GM21529 (cell line): ENCODE results near the gene CAPN9.

ENCODE experiments used
- ATAC-seq: cut with Tn5 transposase; IDR thresholded peaks from one replicate; pipeline ENCODE4 v1.9.1; 2021; ENCODE audit not compliant: unreplicated experiment

Gene CAPN9

DNA sequence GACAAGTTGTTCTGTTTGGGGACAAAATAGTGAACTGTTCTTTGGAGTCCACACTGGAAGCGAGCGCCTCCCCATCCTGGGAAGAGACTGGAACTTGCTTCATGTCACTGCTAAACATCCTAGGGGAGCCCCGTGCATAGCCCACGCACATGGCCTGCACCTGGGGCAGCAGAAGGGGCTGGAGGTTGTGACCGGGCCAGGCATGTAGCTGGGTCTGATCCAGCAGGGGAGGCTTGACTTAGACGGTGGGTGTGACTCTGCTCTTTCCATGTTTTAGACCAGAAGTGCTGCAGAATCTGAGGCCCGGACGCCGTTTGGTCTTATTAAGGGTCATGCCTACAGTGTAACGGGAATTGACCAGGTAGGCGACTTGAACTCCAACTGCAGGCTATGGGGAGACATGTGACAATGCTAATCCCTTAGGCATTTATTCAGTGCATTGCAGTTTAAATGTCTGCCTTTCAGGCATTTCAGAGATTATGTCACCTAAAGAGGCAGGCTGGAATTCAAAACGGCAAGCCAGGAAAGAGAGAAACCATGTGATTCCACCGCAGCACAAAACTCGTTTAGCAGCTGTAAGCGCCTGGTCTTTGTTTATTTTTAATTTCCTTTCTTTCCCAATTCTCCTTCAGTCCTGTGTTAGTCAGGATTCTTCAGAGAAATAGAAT lies 21.8 kb downstream of the CAPN9 start:
- ATAC-seq: no peak

DNA sequence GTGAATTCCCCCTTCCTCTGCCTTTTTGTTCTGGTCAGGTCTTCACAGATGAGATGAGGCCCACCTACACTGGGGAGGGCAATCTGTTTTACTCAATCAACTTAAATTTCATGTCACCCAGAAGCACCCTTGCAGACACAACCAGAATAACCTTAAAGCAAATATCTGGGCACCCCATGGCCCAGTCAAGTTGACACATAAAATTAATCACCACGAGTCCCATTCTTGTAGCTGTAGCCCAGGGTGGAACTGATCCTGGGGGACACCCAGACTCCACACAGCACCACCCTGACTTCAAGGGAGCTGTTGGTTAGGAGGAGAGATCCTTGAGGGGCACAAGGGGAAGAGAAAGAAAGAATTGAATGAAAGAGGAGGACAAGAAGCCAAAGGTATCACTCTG lies 23.1 kb downstream of the CAPN9 start:
- no peak for ATAC-seq

DNA sequence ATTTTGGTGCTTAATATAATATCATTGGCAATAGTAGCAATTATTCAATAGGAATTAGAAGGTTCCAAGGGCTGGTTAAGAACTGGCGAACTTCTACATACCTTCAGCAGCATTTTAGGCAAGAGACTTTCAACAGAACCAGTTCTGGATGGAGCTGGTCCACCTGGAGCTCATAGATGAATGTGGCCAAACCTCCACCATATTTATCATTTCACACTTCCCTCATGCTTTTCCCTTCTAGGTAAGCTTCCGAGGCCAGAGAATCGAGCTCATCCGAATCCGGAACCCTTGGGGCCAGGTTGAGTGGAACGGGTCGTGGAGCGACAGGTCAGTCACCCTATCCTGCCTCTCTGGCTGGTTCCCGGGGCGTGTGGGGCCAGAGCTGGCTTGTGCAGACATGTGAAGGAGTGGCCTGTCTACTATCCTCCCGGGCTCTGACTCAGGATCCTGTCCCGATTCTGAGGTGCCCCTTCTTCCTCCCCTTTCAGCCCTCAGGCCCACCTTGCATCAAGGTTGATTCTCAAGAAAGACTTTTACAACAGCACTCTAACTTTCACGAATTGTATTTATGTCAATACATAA lies 24.7 kb downstream of the CAPN9 start:
- no peak for ATAC-seq

DNA sequence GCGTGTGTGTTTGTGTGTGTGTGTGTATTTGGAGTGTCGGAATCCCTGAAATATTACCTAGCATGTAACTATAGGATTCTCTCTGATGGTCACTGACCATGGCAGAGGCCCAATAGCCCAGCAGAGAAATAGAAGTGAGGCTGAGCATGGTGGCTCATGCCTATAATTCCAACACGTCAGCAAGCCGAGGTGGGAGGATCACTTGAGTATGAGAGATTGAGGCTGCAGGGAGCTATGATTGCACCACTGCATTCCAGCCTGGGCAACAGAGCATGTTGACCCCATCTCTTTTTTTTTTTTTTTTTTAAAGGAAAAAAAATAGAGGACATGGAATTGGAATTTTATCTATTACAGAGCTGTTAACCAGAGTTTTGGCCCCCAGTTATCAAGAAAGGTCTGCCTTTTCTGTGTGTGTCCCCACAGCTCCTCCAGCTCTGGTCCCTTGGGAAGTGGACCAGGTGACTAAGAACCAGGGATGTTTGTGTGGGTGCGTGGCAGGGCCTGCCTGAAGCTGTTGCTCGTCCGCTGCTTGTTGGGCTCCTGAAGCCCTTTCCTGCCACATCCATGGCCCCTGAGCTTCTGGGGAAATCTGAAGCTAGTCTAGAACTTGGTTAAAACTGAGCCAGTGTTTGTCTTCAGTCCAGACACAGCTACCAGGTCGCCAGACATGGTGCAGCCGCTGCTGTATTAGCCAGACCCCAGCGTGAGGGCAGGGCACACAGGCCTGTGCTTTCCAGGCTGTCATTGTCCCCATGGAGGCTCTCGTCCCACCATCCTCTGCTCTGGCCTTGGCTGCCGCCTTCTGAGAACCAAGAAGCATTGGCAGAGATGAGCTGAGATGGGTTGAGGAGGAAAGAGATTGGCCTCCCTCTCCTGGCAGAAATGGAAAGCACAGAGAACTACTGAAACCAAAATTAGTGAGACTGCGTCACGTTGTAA lies 25.5 kb downstream of the CAPN9 start:
- ATAC-seq: no peak

DNA sequence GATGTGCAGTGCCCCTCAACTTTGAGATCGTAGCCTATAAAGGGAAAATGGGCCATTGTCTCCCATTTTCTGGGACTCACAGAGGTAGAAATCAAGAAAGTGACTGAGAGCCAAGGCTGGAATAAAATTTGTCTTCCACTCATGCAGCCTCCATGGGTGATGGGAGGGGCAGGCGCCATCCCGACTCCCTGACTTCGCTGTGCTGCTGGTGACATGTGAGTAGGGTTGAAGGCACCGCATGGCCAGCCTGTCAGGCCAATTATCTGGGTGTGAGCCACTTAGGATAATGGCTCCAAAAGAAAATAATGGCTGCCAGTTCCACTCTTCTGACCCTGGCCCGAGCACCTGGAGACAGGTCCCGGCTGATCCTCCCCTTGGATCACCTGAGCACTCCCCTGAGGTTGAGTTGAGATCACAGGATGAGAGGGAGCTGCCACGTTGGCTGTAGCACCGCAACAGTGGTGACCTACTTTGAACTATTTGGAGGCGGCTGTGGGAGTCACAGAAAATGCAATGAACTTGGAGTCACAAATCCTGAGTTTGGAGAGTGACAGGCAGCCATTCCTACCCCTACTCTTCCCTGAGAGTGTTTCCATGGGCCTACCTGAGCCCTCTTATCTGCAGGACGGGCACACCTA lies 26.3 kb downstream of the CAPN9 start:
- ATAC-seq: no peak

DNA sequence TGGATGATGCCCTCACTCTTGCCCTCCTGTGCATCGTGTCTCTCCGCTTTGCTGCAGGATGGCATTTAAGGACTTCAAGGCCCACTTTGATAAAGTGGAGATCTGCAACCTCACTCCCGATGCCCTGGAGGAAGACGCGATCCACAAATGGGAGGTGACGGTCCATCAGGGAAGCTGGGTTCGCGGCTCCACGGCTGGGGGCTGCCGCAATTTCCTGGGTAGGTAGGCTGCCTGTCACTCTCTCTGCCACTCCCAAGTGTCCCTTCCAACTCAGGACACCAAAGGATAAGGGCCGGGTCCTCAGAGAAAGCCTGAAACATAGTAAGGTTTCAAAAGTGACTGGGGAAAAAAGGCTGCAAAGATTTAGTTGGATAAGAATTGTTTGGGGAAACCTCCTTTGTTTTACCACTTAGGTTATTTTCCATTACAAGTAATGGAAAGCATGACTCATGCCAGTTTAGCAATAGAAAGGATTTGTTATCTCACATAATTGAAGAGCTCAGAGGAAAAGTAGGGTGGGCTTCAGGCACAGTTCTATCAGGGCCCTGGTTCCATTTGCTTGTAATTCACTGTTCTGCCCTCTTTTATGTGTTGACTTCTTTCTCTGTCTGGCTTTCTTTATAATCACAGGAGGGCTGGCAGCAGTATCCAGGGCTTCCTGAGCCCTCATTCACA lies 31.9 kb downstream of the CAPN9 start:
- ATAC-seq: no peak

DNA sequence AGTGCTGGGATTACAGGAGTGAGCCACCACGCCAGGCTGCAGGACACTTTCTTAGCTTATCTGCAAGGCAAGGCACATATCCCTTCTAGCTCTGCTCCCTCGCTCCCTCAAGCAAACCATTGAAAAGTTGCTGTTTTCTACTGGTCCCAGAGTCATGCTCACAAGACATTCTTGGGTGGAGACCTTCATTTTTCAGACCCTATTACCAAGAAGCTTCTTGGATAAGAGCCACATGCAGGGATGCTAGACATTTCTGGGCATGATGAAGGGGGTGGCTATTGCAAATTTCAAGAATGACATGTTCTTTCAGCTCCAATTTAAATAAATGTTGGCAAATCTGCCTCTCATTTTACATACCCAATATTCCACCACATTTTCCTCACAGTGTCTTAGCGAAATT lies 33.9 kb downstream of the CAPN9 start:
- ATAC-seq: no peak

DNA sequence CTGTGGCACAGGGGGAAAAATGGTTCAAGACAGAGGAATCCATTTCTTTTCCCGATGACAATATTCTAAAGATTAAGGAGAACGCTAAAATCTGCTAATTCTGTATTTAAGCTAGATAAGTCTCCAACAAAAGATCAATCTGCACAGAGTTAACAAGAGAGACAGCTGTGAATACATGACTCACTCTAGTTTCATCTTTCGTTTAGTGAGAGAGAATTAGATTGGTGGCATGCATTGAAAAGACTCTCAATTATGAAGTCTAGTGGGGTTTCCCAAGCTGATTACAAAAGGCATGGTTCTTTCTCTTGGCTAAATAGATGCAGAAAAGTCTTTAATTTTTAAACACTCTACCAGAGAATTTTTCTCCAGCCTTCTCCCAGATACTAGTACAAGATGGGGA lies 34.4 kb downstream of the CAPN9 start:
- peak; percentile 65 for ATAC-seq

DNA sequence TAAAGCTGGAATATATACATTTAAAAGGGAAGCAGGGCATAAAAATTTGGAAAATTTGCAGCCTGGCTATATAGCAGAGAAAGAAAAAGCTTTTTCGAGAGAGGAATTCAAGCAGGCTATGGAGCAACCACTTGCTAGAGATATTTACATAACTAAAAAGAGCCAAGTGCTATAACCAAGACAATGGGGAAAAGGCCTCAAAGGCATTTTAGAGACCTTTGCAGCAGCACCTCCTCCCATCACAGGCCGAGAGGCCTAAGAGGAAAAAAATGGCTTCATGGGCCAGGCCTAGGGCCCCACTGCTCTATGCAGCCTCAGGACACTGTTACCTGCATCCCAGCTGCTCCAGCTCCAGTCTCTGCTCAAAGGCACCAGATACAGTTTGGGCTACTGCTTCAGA lies 37.0 kb downstream of the CAPN9 start:
- ATAC-seq: no peak

DNA sequence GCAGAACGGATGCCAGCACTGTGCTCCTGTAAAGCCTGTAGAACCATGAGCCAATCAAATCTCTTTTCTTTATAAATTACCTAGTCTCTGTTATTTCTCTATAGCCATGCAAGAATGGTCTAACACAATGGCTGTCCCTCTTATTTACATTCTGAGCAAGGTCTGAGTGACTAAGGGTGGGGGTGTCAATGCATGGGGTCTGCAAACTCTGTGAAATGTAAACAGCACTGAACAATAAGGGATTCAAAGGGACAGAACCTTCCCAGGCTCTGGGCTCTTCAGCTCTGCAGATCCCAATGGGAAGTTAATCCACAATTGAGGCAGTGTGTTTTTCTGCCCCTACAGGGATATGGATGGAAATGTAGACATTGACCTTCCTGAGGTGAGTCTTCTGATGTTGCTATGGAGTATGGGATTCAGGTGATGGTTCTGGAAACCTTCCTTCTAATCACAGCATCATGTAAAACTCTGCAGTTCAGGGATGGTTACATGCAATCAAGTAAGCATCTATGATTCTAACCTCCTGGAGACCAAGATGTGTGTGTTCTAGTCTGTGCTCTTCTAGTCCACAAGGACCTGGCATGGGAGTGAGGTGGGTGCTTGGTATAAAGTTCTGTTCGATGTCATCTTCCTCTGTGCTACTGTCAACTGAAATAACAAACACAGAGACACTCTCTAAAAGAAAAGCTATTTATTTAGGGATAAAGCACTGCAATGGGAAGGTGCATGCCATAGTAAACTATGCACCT lies 38.6 kb downstream of the CAPN9 start:
- no peak for ATAC-seq

DNA sequence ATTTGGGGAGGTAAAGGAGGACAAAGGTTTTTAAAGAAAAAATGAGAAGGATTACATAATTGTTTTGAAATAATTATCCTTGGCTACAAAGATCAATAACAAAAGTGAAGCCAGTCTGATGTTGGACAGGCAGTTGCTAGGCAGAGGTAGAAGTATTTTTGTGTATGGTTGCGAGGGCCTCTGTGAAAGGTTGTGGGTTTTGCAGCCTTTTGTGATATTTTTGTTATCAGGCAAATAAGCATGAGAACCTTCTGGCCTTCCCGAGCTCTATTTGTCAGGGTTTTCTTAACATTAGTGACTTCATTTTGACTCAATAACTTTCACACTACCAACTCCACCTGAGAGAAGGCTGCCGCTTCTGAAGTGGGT lies 39.2 kb downstream of the CAPN9 start:
- no peak for ATAC-seq

DNA sequence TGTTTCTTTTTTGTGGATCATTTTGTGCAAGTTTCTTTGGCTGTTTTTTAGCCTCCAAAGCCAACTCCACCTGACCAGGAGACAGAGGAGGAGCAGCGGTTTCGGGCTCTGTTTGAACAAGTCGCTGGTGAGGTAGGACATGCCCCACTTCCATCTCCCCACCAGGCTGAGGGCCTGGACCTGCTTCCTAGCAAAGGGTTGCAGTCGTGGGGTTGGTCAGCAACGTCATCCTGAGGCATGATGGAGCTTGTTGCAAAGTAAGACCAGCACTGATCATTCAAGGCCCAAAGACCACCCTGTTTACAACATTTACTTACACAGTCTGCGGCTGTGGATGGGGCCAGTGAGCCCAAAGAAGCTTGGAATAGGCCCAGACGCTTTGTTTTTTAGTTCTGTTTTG lies 40.3 kb downstream of the CAPN9 start:
- no peak for ATAC-seq

DNA sequence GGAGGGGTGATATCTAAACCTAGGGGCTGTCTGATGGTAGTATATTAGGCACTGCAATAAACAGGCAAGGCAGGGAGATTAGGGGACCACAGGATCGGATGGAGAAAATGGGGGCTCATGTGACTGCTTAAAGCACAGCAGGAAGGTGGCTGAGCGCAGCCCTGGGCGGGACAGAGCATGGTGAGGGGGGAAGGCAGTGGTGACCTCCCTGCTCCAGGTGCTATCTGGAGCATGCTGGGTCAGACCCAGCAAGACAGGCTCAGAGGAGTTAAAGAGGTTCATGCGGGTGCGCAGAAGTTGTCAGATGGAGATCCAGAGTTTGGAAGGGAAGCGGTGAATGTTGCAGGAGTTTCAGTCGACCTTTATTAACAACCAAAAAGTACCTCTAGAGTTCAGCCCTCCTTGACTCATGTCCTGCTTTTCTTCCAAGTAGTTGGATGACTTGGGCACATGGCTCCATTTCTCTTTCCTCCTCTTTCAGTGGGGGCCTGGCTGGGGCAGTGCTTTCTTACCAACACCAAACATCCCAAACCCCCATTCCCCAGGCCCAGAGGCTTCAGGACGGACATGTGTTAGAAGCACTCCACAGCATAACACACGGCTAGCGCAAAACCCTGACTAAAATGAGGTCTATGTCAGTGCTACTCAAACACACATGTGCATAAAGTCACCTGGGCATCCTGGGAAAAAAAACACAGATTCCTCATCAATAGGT lies 41.5 kb downstream of the CAPN9 start:
- ATAC-seq: no peak

DNA sequence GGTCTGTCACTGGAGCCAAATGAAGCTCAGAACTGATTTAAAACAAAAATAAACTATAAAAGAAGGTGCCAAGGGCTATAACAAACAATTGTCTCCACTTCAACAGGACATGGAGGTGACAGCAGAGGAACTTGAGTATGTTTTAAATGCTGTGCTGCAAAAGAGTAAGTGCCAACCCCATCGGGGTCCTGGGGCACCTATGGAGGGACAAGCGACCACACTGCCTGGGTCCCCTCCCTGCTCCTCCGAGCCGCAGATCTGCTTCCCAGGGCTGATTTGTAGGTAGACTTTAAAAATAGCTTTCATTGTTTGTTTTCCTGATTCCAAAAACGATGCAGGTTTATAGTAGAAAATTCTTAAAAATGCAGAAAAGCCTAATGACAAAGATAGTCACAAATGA lies 42.8 kb downstream of the CAPN9 start:
- ATAC-seq: no peak

DNA sequence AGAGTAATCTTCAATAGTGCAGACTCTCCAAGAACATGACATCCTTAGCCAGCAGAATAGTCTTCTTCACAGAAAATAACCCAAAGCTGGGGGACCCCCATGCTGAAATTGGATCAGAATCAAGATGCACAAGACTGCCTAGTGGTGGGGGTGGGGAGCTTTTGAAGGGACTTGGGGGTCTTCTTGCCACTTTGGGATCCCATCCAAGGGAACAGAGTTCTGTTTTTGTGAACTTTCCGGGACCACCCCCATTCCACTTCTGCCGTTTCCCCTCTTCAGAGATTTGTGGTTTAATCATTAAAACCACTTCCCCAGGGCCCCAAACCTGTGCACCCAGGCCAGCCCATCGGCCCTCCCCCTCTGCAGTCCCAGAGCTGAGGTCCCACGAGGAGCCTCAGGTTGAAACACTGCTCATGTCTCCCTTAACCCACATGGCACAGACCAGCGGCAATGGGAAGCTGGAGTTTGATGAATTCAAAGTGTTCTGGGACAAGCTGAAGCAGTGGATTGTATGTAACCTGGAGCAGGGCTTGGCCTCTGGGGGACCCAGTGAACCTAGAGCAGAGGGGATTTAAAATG lies 44.9 kb downstream of the CAPN9 start:
- ATAC-seq: no peak

DNA sequence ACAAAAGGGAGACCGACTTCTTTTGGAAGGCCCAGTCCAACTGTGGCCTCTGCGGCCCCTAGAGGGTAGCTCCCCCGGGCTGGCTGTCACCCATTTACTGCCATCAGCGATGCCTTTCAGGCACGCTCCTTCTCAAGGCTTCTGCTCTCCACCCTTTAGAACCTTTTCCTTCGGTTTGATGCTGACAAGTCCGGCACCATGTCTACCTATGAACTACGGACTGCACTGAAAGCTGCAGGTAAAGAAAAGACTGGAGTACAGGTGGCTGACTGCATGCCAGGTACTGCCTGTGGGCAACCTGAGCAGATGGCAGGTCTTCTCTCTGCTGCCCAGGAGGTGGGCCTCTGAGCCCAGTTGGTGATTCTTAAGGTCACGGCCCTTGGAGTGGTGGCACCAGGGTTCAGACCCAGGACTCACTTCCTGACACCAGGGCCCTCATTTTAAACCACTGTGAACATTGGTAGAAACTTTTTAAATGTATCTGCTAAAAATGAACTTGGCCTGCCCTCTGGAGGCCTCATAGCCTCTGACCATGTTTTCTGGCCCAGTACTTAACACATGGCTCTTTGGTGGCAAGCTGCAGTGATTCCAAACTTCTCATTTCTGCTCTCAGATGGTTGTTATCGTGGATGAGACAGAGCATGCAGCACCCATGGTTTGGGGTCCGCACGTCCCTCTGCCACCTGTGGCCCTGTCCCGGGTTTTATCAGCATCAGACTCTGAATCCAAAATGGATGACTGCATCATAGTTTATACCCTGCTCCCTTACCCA lies 45.7 kb downstream of the CAPN9 start:
- ATAC-seq: no peak

DNA sequence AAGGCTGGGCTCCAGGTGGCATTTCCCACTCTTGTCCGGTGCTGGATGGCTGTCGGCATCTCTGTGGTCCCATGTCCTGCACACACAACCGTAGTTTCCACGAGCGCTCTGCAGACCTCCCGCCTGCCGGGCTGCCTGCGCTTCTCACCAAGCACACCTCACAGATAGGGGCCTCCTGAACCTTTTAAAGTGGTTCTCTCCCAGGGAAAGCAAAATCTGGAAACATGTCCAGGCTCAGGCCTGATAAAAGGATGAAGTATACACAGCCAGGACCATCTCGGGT lies 46.2 kb downstream of the CAPN9 start:
- no peak for ATAC-seq

DNA sequence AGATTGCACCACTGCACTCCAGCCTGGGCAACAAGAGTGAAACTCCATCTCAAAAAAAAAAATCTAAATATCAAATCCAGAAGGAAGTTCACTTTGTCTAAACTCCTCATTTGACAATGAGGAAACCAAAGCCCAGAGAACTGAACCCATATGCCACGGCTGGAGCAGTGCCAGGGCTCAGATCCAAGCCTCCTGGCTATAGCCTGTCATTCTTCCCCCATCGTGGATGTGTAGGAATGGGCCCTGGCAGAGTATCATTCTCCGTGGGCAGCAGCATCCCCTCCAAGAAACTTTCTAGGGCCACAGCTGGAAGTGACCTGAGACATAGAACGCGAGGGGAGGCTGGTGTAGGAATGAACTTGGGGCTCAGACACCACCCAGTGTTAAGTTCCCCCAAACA lies 47.2 kb downstream of the CAPN9 start:
- ATAC-seq: no peak
